Activated CD4-positive, alpha-beta T cell treated with anti-CD3 and anti-CD28 coated beads, Interleukin-2, amount 50 U/mL, for 48 hours (primary cell): ENCODE measurements around the gene KLHL6.

Experiments used
- DNase-seq, 2 experiments: peaks; one replicate each; pipeline ENCODE4 v3.0.0-alpha.2; 2020

The KLHL6 gene

GRCh38 chr3:183563536-183563874 lies 8.0 kb upstream of the KLHL6 start:
- DNase-seq, result no peak

GRCh38 chr3:183560607-183561006 lies 5.1 kb upstream of the KLHL6 start:
- no peak for DNase-seq

GRCh38 chr3:183558495-183558894 lies 3.0 kb upstream of the KLHL6 start:
- no peak for DNase-seq

GRCh38 chr3:183556722-183557121 lies 1.2 kb upstream of the KLHL6 start:
- DNase-seq, result no peak

GRCh38 chr3:183554377-183554776 lies 1.1 kb downstream of the KLHL6 start:
- DNase-seq, result no peak

GRCh38 chr3:183553334-183554026 lies 2.0 kb downstream of the KLHL6 start:
- DNase-seq, result no peak

GRCh38 chr3:183551930-183552329 lies 3.6 kb downstream of the KLHL6 start:
- peak; percentile 49 to 57 for DNase-seq

GRCh38 chr3:183548262-183548769 lies 7.2 kb downstream of the KLHL6 start:
- no peak for DNase-seq

- no peak for DNase-seq
Measured at GRCh38 chr3:183546625-183547024, 8.9 kb downstream of the KLHL6 start.

GRCh38 chr3:183545708-183546107 lies 9.8 kb downstream of the KLHL6 start:
- no peak for DNase-seq

GRCh38 chr3:183542355-183542754 lies 13.2 kb downstream of the KLHL6 start:
- no peak for DNase-seq

- DNase-seq, result no peak
Measured at GRCh38 chr3:183541738-183542137, 13.8 kb downstream of the KLHL6 start.

GRCh38 chr3:183541235-183541655 lies 14.3 kb downstream of the KLHL6 start:
- no peak for DNase-seq

- no peak for DNase-seq
Measured at GRCh38 chr3:183540501-183541234, 14.8 kb downstream of the KLHL6 start.

GRCh38 chr3:183539811-183540210 lies 15.7 kb downstream of the KLHL6 start:
- no peak for DNase-seq

- DNase-seq, result no peak
Measured at GRCh38 chr3:183538486-183538885, 17.0 kb downstream of the KLHL6 start.

- no peak for DNase-seq
Measured at GRCh38 chr3:183537295-183537730, 18.2 kb downstream of the KLHL6 start.

- no peak for DNase-seq
Measured at GRCh38 chr3:183536238-183536880, 19.1 kb downstream of the KLHL6 start.

GRCh38 chr3:183534249-183534648 lies 21.3 kb downstream of the KLHL6 start:
- no peak for DNase-seq

GRCh38 chr3:183533412-183534132 lies 21.9 kb downstream of the KLHL6 start:
- no peak for DNase-seq

GRCh38 chr3:183532620-183533411 lies 22.7 kb downstream of the KLHL6 start:
- DNase-seq, result no peak

- DNase-seq, result no peak
Measured at GRCh38 chr3:183529717-183530116, 25.8 kb downstream of the KLHL6 start.
